Renal cortex interstitium (tissue), 15 donors: ENCODE data around the gene DENND2C. TPM values are rescaled to one million over a fixed set of nuclear protein-coding genes. Genes with fewer than 3 reads are reported as not detected.

Experiments
- DNase-seq, 11 donors: peaks; one replicate each; pipeline ENCODE4 v3.0.0-alpha.2; 2013; ENCODE audit warnings: low read depth in 9 of 11, low spot score in 4 of 11; ENCODE audit errors: extremely low read depth in 1 of 11
- long read RNA-seq, 16 experiments: transcript quantifications; one replicate each; lab custom pipeline, GENCODE V29; 2026
- polyA plus RNA-seq, 3 donors: library from polyadenylated mRNA; unstranded; fragments of 120-200 nt; gene quantifications; one replicate each; pipeline ENCODE4 v1.2.1, GENCODE V29; 2013; ENCODE audit not compliant: insufficient read length in 3 of 3

DENND2C gene
- polyA plus RNA-seq = 1 to 10 TPM; 3.5 to 3.8 (median 3.7) TPM
- long read RNA-seq, donor 1 = 0 reads
- long read RNA-seq, donor 2 = 0 reads
- long read RNA-seq, donor 3 = 0 reads
- long read RNA-seq, donor 4 = 0 reads
- long read RNA-seq, donor 5 = 0 reads
- long read RNA-seq, donor 6 = 0 reads
- long read RNA-seq, donor 7 = 0 reads
- long read RNA-seq, donor 8 = 0 reads
- long read RNA-seq, donor 9 = 0 reads
- long read RNA-seq, donor 10 = 0 reads
- long read RNA-seq, donor 11 = 0 reads
- long read RNA-seq, donor 12 = 0 reads
- long read RNA-seq, donor 13 = 0 reads
- long read RNA-seq, donor 14 = 0 reads
- long read RNA-seq, donor 15 = 0 reads
- long read RNA-seq, donor 16 = 0 reads

GRCh38 chr1:114669562-114670082 is at the start of gene DENND2C:
Gene DENND2C, minus strand, starts transcription at chr1:114670049. Its CDS starts 44,065 bp downstream, at chr1:114625984.
- peak in 2 of 11 donors; percentile 2 to 23 for DNase-seq

GRCh38 chr1:114719424-114719787 is 49.6 kb upstream of the DENND2C start:
- DNase-seq = no peak

- DNase-seq = no peak
Observed at GRCh38 chr1:114718661-114719423, 49.0 kb upstream of the DENND2C start.

- peak; percentile 80 to 93 (median 89) for DNase-seq
Observed at GRCh38 chr1:114716304-114717170, 46.7 kb upstream of the DENND2C start, which contains the start of gene NRAS. Gene NRAS, minus strand, starts transcription at chr1:114716771. Its CDS starts 611 bp downstream, at chr1:114716160.

- peak in 1 of 11 donors; percentile 2 for DNase-seq
Observed at GRCh38 chr1:114715952-114716303, 46.1 kb upstream of the DENND2C start.

GRCh38 chr1:114712977-114713376 is 43.1 kb upstream of the DENND2C start:
- no peak for DNase-seq

GRCh38 chr1:114710360-114710759 is 40.5 kb upstream of the DENND2C start:
- DNase-seq = no peak

GRCh38 chr1:114707604-114708003 is 37.8 kb upstream of the DENND2C start:
- DNase-seq = no peak

- DNase-seq = no peak
Observed at GRCh38 chr1:114703242-114703641, 33.4 kb upstream of the DENND2C start.

GRCh38 chr1:114702737-114703136 is 32.9 kb upstream of the DENND2C start:
- no peak for DNase-seq

GRCh38 chr1:114701931-114702330 is 32.1 kb upstream of the DENND2C start:
- DNase-seq = no peak

- no peak for DNase-seq
Observed at GRCh38 chr1:114700036-114700600, 30.3 kb upstream of the DENND2C start.

- no peak for DNase-seq
Observed at GRCh38 chr1:114696810-114697209, 27.0 kb upstream of the DENND2C start.

GRCh38 chr1:114695430-114696058 is 25.7 kb upstream of the DENND2C start, which contains the start of gene AMPD1:
Gene AMPD1, minus strand, starts transcription at chr1:114695546. Its CDS starts 75 bp downstream, at chr1:114695471.
- peak in 1 of 11 donors; percentile 4 for DNase-seq

- no peak for DNase-seq
Observed at GRCh38 chr1:114694540-114695310, 24.9 kb upstream of the DENND2C start.

GRCh38 chr1:114692947-114693346 is 23.1 kb upstream of the DENND2C start:
- DNase-seq = no peak

- no peak for DNase-seq
Observed at GRCh38 chr1:114691061-114691460, 21.2 kb upstream of the DENND2C start.

GRCh38 chr1:114690148-114690547 is 20.3 kb upstream of the DENND2C start:
- DNase-seq = no peak
